ENCODE results near the gene CAMLG.
"Not testable (repeated sequence)": the region's sequence is repeated elsewhere in the genome, so short reads cannot be mapped to it uniquely, and the experiment has no call there.

Gene CAMLG

DNA sequence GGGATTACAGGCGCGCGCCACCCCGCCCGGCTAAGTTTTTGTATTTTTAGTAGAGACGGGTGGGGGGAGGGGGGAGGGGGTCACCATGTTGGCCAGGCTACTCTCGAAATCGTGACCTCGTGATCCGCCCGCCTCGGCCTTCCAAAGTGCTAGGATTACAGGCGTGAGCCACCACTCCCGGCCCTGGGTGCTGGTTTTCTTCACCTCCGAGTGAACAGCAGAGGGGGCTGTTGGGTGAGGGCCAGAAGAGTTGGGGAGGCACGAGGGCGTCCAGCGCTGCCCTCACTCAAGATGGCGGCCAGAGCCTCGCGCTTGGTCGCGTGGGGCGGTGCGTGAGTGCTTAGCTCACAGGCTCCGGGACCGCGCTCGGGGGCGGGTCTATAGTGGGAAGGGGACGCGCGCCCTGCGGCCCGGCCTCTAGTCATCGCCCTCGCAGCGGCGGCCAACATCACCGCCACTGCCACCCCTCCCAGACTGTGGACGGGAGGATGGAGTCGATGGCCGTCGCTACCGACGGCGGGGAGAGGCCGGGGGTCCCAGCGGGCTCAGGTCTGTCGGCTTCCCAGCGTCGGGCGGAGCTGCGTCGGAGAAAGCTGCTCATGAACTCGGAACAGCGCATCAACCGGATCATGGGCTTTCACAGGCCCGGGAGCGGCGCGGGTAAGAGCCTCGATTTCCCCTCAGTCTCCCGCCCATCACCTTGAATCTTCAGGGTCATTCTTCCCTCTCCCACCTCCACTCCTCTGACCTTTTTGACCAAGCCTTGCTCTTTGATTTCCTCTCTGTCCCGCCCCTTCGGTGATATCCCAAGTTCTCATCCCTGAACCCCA lies at the start of gene CAMLG:
TSS of gene CAMLG (plus strand) at position 416 of the 830 bp plus-strand sequence. CDS start at position 489, 73 bp downstream.
- peak; percentile 91 to 92 for DNase-seq (ENCODE audit: low read depth in 2 of 2)

DNA sequence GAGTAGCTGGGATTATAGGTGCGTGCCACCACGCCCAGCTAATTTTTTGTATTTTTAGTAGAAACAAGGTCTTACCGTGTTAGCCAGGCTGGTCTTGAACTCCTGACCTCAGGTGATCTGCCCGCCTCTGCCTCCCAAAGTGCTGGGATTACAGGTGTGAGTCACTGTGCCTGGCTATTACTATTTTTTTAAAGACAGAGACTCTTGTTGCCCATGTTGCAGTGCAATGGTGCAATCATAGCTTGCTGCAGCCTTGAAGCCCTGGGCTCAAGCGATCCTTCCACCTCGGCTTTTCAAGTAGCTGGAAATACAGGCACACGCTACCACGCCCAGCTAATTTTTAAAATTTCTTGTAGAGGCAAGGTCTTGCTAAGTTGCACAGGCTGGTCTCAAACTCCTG lies 48.2 kb upstream of the CAMLG start:
- not testable (repeated sequence) for DNase-seq (ENCODE audit: low read depth in 2 of 2)

DNA sequence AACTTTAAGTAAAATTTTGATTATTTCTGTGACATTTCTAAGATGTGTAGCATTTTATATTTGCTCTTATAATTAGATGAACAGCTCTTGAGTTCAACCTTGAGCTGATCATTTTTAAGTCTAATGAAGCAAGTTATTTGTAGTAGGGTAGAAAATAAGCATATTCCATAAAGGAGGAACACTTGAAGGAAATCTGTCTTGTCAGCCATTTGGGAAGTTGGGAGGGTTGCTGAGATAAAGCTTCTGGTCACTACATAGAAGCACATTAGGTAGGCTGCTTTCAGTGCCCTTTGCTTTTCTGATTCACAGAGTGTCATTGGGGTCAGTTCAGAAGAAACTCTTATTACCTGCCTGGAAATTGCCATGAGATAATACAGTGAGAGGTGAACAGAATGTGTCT lies 45.6 kb upstream of the CAMLG start:
- DNase-seq (ENCODE audit: low read depth in 2 of 2): no peak

DNA sequence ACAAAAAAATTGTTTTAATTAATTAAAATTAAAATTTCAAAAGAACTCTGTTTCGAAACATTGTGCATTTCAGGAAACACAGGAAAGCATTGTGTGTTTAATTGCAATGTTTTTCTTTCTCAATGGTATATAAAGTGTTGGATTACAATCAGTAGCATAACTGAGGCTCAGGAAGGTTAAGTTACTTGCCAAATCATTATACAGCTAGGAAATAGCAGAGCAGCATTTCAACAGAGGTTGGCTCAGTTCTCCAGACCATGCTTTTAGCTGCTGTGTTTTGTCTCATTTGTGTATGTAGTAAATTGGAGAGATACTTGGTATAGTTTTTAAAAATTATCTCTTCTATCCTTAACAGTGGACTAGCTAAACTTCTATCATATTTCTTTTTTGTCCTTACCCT lies 30.0 kb upstream of the CAMLG start:
- no peak for DNase-seq (ENCODE audit: low read depth in 2 of 2)

DNA sequence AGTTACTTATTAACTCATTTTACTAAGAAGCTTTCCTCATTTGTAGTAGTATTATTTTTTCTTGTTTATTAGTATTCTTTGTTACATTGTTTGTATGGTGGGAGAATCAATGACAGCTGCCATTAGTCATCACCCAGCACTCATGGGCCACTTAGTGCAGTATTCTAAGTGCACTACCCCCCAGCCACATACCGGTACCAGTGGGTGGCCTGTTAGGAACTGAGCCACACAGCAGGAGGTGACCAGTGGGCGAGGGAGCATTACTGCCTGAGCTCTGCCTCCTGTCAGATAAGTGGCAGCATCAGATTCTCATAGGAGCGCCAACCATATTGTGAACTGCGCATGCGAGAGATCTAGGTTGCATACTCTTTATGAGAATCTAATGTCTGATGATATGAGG lies 24.2 kb upstream of the CAMLG start:
- DNase-seq (ENCODE audit: low read depth in 2 of 2): no peak

DNA sequence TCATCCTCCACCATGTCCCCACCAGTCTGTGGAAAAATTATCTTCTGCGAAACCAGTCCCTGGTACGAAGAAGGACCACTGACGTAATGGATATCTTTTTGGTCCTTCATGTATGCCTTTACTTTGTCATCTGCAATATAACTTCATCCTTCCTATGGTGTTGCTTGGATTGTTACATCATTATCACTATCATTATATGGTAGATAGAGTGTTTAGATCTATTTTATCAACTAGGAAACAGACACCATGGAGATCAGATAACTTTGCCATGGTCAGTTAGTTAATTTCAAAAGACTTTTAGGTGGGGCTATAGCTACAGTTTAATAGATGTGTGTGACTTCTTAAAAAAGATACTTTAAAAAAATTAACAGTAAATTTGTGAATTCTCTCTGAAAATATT lies 23.8 kb upstream of the CAMLG start:
- DNase-seq (ENCODE audit: low read depth in 2 of 2): no peak

DNA sequence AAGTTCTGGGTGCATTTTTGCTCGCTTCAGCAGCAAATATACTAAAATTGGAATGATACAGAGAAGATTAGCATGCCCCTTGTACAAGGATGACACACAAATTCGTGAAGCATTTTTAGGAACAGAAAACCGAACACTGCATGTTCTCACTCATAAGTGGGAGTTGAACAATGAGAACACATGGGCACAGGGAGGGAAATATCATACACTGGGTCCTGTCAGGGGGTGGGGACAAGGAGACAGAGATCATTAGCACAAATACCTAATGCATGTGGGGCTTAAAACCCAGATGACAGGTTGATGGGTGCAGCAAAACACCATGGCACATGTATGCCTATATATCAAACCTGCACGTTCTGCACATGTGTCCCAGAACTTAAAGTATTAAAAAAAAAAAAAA lies 22.9 kb upstream of the CAMLG start:
- DNase-seq (ENCODE audit: low read depth in 2 of 2): not testable (repeated sequence)

DNA sequence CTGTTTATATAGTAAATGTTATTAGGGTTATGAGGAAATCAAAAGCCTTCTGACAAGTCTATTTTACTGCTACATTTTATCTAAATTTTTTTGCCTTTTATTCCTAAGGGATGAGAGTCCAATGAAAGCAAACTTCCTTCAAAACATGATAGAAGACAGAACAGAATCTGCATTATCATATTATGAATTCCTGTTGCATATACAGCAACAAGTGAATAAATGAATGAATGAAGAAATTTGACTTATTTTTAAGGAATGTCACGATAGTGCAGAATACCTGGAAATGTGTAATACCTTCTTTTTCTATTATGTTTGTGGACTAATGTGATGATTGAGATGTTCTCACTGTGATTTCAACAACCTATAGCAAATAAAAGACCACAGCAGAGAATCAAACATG lies 13.5 kb upstream of the CAMLG start:
- no peak for DNase-seq (ENCODE audit: low read depth in 2 of 2)

DNA sequence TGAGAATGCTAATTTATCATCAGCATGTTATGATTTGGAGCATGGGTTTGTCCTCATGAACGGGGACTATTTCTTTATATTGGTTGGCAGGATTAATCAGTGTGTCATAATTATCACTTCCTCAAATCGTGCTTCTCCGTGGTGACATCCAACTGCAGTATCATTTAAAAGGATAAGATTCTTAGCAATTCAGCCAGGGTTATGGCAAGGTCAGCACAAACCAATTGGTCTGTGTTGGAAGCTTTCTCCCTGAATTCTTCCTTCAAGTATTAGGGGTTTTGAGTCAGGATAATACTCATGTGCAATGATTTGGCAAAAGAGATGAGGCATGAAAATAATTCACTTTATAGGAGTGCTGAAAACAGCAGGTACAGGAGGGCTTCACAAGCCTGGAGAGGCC lies 5.5 kb upstream of the CAMLG start:
- no peak for DNase-seq (ENCODE audit: low read depth in 2 of 2)

DNA sequence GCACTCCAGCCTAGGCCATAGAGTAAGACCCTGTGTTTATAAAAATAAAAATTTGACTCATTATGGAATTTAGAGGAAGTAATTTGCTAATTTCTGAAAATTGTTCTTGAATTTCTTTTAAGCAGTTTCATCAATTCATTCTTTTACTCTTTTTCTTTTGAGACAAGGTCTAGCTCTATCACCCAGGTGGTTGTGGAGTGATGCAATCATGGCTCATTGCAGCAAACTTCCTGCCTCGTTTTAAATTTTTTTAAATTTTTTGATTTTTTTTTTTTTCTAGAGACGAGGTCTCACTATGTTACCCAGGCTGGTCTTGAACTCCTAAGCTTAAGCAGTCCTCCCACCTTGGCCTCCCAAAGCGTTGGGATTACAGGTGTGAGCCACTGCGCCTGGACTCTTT lies 3.1 kb upstream of the CAMLG start:
- DNase-seq (ENCODE audit: low read depth in 2 of 2): no peak

DNA sequence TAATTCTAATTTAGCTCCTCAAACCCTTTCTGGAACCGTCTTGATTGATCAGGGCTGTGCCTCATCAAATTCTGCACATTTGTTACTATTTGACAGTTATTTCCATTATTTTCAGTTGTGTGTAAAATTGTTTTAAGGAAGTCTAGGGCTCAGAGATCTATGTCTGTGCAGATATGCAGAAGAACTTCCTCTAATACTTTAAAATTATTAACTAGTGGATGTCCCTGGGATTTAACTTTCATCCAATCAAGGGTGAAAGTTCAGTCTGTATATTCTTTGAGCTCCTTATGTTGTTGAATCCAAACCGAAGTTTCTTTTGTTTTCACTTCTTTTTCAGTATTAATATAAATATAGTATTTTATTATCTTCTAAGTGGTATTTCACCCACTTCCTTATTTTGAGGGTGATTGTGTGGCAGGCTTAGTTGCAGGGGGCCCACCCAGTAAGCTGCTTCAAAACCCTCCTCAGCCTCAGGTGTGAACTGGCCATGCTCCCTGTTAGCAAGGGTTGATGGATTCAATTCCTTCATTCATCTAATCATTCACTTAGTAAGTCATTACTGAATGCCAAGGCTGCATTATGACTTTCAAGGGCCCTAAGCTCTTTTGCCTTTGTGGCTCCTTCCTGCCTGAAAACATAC lies 2.1 kb upstream of the CAMLG start:
- DNase-seq (ENCODE audit: low read depth in 2 of 2): no peak

DNA sequence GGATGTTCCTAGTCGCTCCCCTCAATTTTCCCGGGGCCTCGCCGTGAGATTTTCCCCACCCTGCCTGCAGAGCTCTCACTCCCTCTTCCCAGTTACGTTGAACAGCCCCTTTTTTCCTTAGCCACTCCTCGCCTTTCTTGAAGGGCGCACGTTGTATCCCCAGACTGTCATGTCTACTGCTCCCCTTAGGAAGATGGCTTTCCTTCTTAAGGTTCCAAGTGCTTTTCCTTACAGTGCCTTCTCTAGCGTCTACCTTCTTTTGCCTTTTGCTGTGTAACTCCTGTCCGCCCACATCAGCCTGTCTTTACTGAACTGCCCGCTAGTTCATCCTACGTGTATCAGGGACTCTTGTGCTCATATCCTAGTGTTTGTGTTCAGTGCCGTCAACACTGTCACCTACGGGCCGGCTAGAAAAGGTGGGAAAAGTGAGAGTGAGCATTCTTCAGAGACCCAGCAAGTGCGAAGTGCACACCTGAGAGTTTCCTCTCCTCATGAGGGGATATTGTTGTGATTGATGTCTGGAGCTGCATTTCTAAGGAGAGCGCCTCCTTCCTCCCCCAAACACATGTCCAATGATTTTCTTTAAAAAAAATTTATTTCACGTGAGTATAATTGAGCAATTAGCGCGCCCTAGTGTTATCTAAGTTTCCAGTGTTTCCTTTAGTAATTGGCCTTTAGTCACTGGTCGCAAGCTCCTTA lies 764 bp downstream of the CAMLG start:
- DNase-seq (ENCODE audit: low read depth in 2 of 2): no peak

DNA sequence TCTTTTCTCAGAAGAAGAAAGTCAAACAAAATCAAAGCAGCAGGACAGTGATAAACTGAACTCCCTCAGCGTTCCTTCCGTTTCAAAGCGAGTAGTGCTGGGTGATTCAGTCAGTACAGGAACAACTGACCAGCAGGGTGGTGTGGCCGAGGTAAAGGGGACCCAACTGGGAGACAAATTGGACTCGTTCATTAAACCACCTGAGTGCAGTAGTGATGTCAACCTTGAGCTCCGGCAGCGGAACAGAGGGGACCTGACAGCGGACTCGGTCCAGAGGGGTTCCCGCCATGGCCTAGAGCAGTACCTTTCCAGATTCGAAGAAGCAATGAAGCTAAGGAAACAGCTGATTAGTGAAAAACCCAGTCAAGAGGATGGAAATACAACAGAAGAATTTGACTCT lies 2.7 kb downstream of the CAMLG start:
- DNase-seq (ENCODE audit: low read depth in 2 of 2): no peak

DNA sequence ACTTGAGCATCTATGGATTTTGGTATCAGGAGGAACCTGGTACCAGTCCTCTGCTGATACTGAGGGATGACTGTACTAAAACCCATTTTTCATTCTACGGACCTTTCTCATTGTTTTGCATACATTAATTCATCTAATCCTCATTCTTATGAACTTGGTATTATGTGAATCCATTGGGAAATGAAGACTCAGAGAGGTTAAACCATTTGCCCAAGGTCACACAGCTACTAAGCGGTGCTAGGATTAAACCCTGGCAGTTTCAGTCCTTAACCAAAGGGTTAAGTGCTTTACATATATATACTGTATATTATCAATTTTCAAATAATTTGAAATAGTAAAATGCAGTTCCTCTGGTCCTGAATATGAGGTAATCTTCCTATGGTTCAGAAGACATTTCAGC lies 3.8 kb downstream of the CAMLG start:
- no peak for DNase-seq (ENCODE audit: low read depth in 2 of 2)

DNA sequence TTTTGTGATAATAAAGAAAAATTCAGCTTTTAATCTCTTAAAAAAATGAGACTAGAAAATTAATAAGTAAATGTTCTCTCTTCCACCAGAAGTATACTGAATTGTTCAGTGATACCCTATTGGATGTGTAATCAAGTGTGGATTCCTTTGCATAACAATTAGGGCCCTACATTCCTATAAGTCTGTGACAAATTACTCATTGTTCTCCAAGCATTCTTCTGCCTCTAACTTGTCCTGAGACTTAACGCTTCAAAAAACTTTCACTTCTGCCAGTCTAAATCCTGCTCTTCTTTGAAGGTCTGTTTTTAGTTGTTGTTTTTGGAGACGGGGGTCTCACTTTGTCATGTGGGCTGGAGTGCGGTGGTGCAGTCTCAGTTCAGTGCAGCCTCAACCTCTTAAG lies 11.1 kb downstream of the CAMLG start:
- no peak for DNase-seq (ENCODE audit: low read depth in 2 of 2)

DNA sequence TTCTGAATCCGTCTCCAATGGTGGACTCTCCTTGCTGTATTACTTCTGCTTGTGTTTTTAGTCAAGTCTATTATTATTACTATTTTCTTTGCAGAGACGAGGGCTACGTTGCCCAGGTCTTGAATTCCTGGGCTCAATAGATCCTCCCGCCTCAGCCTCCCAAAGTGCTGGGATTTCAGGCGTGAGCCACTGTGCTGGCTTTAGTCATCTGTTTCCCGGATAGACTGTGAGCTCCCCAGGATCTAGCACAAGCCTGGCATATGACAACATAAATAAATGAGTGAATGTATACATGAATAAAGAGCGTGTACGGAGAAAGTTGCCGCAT lies 19.8 kb downstream of the CAMLG start:
- no peak for DNase-seq (ENCODE audit: low read depth in 2 of 2)

DNA sequence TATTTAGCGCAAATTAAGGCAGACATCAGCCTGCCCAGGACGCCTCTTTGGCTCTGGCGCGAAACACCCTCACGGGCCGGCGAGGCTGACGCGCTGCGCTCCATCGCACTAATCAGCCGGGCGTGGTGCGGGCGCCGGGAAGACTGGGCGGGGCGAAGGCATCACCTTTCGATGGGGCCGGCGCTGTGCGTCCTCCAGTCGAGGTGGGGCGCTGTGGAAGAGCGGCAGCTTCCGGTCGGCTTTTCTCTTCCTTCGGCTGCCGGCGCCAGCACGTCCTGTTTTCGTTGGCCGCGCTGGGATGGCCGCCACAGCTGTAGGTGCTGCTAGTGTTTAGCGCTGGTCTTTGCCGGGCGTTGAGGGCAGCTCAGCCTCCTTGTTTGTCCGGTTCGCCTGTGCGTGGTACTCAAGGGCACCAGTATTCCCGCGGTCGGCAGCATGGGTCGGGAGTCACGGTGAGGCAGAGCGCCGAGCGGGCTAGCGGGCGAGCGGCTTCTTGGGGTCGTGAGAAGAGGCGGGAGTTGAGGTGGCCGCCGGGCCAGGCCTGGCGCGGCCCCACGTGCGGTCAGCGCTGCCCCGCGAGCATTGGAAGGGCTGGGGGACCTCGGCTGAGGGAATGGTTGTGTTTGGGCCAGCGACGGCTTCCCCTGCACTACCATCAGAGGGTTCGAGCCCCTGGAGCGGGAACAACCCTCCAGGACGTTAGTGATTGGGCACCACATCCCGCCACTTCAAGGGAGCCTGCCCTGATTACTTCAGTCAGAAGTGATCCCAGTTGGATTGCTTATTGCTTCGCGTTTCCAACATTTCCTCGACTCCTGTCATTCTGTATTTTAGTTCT lies 20.4 kb downstream of the CAMLG start, which contains the start of gene DDX46:
TSS of gene DDX46 (plus strand) at position 276 of the 838 bp plus-strand sequence. CDS start at position 436, 160 bp downstream.
- DNase-seq (ENCODE audit: low read depth in 2 of 2): peak; percentile 72 to 89

DNA sequence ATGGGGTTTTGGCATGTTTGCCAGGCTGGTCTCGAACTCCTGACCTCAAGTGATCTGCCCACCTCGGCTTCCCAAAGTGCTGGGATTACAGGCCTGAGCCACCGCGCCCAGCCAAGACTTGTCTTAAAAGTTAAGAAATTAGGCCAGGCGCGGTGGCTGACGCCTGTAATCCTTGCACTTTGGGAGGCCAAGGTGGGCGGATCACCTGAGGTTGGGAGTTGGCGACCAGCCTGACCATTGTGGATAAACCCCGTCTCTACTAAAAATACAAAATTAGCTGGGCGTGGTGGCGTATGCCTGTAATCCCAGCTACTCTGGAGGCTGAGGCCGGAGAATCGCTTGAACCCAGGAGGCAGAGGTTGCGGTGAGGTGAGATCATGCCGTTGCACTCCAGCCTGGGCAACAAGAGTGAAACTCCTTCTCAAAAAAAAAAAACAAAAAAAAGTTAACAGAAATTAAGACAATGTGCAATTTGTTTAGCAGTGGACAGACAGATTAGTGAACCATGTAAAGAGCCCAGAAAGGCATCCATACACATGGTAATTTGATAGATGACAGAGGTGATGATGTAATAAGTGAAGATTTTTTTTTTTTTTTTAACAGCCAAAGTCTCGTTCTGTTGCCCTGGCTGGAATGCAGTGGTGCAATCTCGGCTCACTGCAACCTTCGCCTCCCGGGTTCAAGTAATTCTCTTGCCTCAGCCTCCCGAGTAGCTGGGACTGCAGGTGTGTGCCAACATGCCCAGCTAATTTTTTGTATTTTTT lies 29.4 kb downstream of the CAMLG start:
- not testable (repeated sequence) for DNase-seq (ENCODE audit: low read depth in 2 of 2)

DNA sequence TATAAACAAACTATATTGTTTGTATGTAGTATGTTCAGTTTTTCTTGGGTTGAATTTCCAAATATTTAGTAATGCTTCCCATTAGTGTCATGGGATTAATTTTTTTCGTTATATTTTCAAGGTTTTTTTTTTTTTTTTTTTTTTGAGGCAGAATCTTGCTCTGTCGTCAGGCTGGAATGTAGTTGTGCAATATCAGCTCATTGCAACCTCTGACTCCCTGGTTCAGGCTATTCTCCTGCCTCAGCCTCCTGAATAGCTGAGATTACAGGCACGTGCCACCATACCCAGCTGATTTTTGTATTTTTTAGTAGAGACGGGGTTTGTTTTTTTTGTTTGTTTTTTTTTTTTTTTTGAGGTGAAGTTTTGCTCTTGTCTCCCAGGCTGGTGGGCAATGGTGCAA lies 30.9 kb downstream of the CAMLG start:
- no peak for DNase-seq (ENCODE audit: low read depth in 2 of 2)

DNA sequence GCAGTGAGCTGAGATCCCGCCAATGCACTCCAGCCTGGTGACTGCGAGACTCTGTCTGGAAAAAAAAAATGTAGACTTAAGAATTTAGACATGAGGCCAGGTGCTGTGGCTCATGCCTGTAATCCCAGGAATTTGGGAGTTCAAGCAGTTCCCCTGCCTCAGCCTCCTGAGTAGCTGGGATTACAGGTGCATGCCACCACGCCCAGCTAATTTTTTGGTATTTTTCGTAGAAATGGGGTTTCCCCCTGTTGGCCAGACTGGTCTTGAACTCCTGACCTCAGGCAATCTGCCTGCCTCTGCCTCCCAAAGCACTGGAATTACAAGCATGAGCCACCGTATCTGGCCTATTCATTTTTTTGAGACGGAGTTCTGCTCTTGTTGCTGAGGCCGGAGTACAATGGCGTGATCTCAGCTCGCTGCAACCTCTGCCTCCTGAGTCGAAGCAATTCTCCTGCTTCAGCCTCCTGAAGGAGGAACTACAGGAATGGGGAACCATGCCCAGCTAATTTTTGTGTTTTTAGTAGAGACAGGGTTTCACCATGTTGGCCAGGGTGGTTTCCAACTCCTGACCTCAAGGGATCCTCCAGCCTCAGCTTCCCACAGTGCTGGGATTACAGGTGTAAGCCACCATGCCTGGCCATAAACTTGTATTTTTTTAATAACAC lies 34.2 kb downstream of the CAMLG start:
- no peak for DNase-seq (ENCODE audit: low read depth in 2 of 2)

DNA sequence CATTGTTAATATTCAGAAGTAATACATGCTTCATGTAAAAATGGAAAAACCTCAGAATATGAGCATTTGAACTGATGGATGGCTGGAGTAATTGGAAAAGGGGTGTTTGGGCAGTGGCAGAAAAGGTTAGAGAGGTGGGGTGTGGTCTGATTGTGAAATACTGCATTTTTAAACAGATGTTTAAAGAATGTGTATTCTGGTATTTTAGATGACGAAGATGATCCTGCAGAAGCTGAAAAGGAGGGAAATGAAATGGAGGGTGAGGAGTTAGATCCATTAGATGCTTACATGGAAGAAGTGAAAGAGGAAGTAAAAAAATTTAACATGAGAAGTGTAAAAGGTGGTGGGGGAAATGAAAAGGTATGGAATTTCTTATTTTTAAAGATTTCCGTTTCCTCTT lies 39.0 kb downstream of the CAMLG start:
- no peak for DNase-seq (ENCODE audit: low read depth in 2 of 2)

Data from stimulated activated CD4-positive, alpha-beta T cell treated with anti-CD3 and anti-CD28 coated beads, Interleukin-1b, Interleukin-23, amount 100 ng/mL, for 1 hour (primary cell).